Measurements from ENCODE around the gene CHCHD3. TPM values are rescaled to one million over a fixed set of nuclear protein-coding genes. Genes with fewer than 3 reads are reported as not detected.

CHCHD3 gene
- total RNA-seq, 3 donors from 2014 or later, result 52.1 to 59.4 (median 53.1) TPM

DNA sequence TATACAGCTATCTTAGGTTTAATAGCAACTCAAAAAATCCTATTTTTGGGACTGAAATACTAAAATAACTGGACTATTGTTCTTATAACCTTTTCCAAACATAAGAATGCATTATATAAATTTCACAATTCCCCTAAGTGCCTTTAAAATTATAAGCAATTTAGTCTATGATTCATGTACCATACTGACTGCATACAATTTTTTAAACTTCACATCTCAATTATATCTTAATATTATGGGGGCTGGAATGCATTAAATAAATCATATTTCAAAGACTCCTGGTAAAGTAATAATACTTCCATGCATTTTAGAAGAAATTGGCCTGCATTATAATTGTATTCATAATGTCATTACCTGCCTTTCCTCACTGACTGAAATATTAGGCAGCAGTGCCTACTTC, 144.6 kb downstream of the CHCHD3 start:
- no peak for DNase-seq (ENCODE audit: low spot score in 2 of 2)
- Histone ChIP-seq H3K27me3 (no peaks in the 10 kb centered on the region), H3K4me3 (no peak overlapping the region), H3K36me3 (no peaks in the 10 kb centered on the region), H3K9me3 (peaks cover 3 to 8% of the 10 kb centered on the region in 2 donors), H3K4me1 (no peaks in the 10 kb centered on the region), H3K27ac (no peak overlapping the region)
- TF ChIP-seq POLR2AphosphoS5 (IDR thresholded peaks at IDR 0.05), result no peak
- TF ChIP-seq, protein P1, sequence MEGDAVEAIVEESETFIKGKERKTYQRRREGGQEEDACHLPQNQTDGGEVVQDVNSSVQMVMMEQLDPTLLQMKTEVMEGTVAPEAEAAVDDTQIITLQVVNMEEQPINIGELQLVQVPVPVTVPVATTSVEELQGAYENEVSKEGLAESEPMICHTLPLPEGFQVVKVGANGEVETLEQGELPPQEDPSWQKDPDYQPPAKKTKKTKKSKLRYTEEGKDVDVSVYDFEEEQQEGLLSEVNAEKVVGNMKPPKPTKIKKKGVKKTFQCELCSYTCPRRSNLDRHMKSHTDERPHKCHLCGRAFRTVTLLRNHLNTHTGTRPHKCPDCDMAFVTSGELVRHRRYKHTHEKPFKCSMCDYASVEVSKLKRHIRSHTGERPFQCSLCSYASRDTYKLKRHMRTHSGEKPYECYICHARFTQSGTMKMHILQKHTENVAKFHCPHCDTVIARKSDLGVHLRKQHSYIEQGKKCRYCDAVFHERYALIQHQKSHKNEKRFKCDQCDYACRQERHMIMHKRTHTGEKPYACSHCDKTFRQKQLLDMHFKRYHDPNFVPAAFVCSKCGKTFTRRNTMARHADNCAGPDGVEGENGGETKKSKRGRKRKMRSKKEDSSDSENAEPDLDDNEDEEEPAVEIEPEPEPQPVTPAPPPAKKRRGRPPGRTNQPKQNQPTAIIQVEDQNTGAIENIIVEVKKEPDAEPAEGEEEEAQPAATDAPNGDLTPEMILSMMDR (IDR thresholded peaks at IDR 0.05), result no peak
- no peak for TF ChIP-seq POLR2A (IDR thresholded peaks at IDR 0.05)
- intact Hi-C loops (cut with DNase I; ENCODE audit: low total_unique reads), result no loop called here

DNA sequence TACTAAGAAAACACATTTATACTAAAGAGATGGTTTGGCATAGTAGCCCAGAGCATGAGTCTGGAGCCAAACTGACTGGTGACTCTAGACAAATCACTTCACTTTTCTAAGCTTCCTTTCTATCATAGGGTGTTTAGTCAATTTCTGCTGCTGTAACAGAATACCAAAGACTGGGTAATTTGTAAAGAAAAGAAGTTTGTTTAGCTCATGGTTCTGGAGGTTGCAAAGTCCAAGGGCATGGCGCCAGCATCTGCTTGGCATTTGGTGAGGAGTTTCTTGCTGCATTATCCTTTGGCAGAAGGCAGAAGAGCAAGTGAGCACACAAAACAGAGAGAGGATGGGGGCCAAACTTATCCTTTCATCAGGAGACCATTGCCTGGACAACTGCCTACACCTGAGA, 146.3 kb downstream of the CHCHD3 start:
- intact Hi-C loops (cut with DNase I; ENCODE audit: low total_unique reads), result no loop called here
- no peak for TF ChIP-seq POLR2A (IDR thresholded peaks at IDR 0.05)
- TF ChIP-seq, protein P1 (IDR thresholded peaks at IDR 0.05), result no peak
- TF ChIP-seq POLR2AphosphoS5 (IDR thresholded peaks at IDR 0.05), result no peak
- no peaks in the 10 kb centered on the region for H3K4me1 ChIP-seq
- H3K9me3 ChIP-seq, result peaks cover 3 to 8% of the 10 kb centered on the region in 2 donors
- no peak overlapping the region for H3K4me3 ChIP-seq
- no peak overlapping the region for H3K27ac ChIP-seq
- no peaks in the 10 kb centered on the region for H3K27me3 ChIP-seq
- DNase-seq (ENCODE audit: low spot score in 2 of 2), result no peak
- no peaks in the 10 kb centered on the region for H3K36me3 ChIP-seq

DNA sequence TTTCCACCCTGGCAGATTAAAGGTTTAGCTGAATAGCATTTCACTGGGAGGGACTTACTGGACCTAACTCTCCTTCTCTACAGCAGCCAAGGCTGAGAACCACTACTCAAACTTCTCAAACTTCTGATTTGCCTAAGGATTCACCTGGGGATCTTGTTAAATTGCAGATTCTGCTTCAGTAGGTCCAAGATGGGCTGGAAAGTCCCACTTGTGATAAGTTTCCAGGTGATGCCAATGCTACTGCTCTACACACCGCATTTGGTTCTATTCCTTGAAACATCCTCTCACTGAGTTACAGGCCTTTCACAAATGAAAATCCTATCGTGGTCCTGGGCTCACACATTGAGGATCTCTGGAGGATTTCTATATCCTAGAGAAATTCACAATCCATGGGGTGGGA, 147.9 kb downstream of the CHCHD3 start:
- TF ChIP-seq POLR2A (IDR thresholded peaks at IDR 0.05) (no peak), POLR2AphosphoS5 (IDR thresholded peaks at IDR 0.05) (no peak)
- TF ChIP-seq, protein P1 (IDR thresholded peaks at IDR 0.05), result no peak
- intact Hi-C loops (cut with DNase I; ENCODE audit: low total_unique reads), result no loop called here

DNA sequence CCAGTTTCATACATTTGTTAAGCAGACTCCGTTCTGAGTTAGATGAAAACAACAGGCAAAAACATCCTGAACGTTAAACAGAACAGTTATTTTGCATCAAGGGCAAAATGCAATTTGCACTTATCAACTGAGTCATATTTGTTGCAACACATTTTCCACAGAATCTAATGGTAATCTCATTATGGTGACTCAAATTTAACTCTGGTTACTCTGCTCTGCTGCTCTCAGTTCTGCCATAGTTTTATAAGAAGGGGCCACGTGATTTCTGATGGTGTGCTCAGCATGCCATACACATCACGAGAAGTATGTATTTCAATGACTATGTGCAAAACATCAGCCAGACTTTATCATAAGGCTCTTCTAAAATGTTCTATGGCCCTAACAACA, 148.8 kb downstream of the CHCHD3 start:
- H3K27me3 ChIP-seq, result no peaks in the 10 kb centered on the region
- DNase-seq (ENCODE audit: low spot score in 2 of 2), result no peak
- peaks cover 3 to 8% of the 10 kb centered on the region in 2 donors for H3K9me3 ChIP-seq
- no peak overlapping the region for H3K4me3 ChIP-seq
- H3K27ac ChIP-seq, result no peak overlapping the region
- no peaks in the 10 kb centered on the region for H3K4me1 ChIP-seq
- no peaks in the 10 kb centered on the region for H3K36me3 ChIP-seq
- intact Hi-C loops (cut with DNase I; ENCODE audit: low total_unique reads), result no loop called here
- TF ChIP-seq POLR2AphosphoS5 (IDR thresholded peaks at IDR 0.05) (no peak), POLR2A (IDR thresholded peaks at IDR 0.05) (no peak)
- TF ChIP-seq, protein P1 (IDR thresholded peaks at IDR 0.05), result no peak

More for the DNA sequence above, 147.9 kb downstream of the CHCHD3 start:
- no peaks in the 10 kb centered on the region for H3K27me3 ChIP-seq
- no peaks in the 10 kb centered on the region for H3K4me1 ChIP-seq
- no peak overlapping the region for H3K27ac ChIP-seq
- no peak for DNase-seq (ENCODE audit: low spot score in 2 of 2)
- H3K4me3 ChIP-seq, result no peak overlapping the region
- peaks cover 3 to 8% of the 10 kb centered on the region in 2 donors for H3K9me3 ChIP-seq
- no peaks in the 10 kb centered on the region for H3K36me3 ChIP-seq

DNA sequence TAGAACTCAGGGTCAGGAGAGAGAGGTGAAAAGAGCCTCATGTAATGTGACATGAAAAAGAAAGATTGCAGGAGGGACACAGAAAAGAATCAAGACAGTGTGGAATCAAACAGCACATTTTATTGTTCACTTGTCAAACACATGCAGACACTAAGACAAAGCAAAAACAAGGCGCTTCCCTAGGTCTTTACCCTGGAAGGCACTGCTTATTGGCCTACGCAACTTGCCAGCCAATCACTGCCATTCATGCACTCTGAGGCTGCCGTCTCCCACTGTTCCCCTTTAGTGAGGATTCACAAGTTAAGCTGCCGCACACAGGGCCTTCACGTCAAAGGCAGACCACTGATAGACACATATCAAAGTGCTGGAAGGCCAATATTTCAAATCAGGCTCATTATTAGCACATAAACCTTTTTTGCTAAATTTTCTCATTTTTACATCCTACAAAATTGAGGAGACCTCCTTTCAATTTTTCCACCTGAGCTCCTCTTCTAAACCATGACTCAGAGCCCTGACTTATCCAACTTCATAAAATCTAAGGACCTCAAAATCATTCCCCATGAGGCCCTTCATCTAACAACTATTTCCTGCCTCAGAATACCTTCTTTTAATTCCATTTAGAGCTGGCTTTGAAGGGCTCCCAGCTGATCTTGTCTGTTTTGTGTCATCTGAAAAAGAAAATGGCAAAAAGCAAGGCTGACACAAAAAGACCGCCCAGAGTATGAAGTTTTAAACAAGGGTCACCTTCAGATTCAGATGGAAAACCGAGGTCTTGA, 149.4 kb downstream of the CHCHD3 start:
- Histone ChIP-seq H3K27ac (no peak overlapping the region), H3K9me3 (peaks cover 3 to 8% of the 10 kb centered on the region in 2 donors), H3K27me3 (no peaks in the 10 kb centered on the region), H3K36me3 (no peaks in the 10 kb centered on the region), H3K4me1 (no peaks in the 10 kb centered on the region), H3K4me3 (no peak overlapping the region)
- TF ChIP-seq, protein P1 (IDR thresholded peaks at IDR 0.05), result no peak
- no peak for TF ChIP-seq POLR2AphosphoS5 (IDR thresholded peaks at IDR 0.05)
- no peak for TF ChIP-seq POLR2A (IDR thresholded peaks at IDR 0.05)
- intact Hi-C loops (cut with DNase I; ENCODE audit: low total_unique reads), result no loop called here
- DNase-seq (ENCODE audit: low spot score in 2 of 2), result no peak

Measured in breast epithelium (tissue), 4 donors.